D721Med (cell line): ENCODE results near the gene MCTP2.
A peak's percentile ranks its signal among the peaks of the same experiment; 100 is the strongest.

ENCODE experiments used
- DNase-seq: peaks from one replicate; pipeline ENCODE4 v3.0.0; 2011; ENCODE audit warnings: low spot score; ENCODE audit not compliant: insufficient read length
- FAIRE-seq: peaks from 2 replicates; lab custom pipeline; 2011; peaks lifted over from hg19 to GRCh38; lab: Jason Lieb, UNC
- CTCF ChIP-seq: IDR thresholded peaks from 2 replicates; pipeline ENCODE4 v1.5.1; 2012; ENCODE audit warnings: mild to moderate bottlenecking, control low read depth; ENCODE audit not compliant: insufficient read depth; ENCODE audit errors: missing control alignments

Gene MCTP2

GRCh38 chr15:94412979-94413746 lies 181.8 kb downstream of the MCTP2 start:
- FAIRE-seq = no peak
- DNase-seq = no peak
- TF ChIP-seq CTCF = peak; percentile 32

GRCh38 chr15:94414916-94415315 lies 183.6 kb downstream of the MCTP2 start:
- DNase-seq (no peak), FAIRE-seq (no peak)
- no peak for TF ChIP-seq CTCF

- DNase-seq (no peak), FAIRE-seq (no peak)
These were observed 184.9 kb downstream of the MCTP2 start for GRCh38 chr15:94416267-94416666.

GRCh38 chr15:94416820-94417219 lies 185.5 kb downstream of the MCTP2 start:
- TF ChIP-seq CTCF = no peak
- DNase-seq = no peak
- no peak for FAIRE-seq

More at GRCh38 chr15:94416267-94416666, 184.9 kb downstream of the MCTP2 start:
- TF ChIP-seq CTCF = no peak

GRCh38 chr15:94417501-94418293 lies 186.3 kb downstream of the MCTP2 start:
- DNase-seq (no peak), FAIRE-seq (no peak)
- TF ChIP-seq CTCF = no peak

GRCh38 chr15:94421706-94422105 lies 190.3 kb downstream of the MCTP2 start:
- DNase-seq (no peak), FAIRE-seq (no peak)
- no peak for TF ChIP-seq CTCF
